AG09319 (cell line): ENCODE data around the gene WDR27.

Experiments used
- DNase-seq: peaks from one replicate; pipeline ENCODE4 v3.0.0-alpha.2; 2010; ENCODE audit warnings: low read depth; ENCODE audit errors: extremely low read depth
- CTCF ChIP-seq: IDR thresholded peaks from 2 replicates; pipeline ENCODE4 v1.5.1; 2011; ENCODE audit warnings: low read depth, mild to moderate bottlenecking, inconsistent platforms, low read length, moderate library complexity

The WDR27 gene

GRCh38 chr6:169641461-169642085 lies 60.3 kb downstream of the WDR27 start:
- no peak for TF ChIP-seq CTCF
- DNase-seq = no peak

- DNase-seq = no peak
- no peak for TF ChIP-seq CTCF
Observed at GRCh38 chr6:169640983-169641382, 60.8 kb downstream of the WDR27 start.

- TF ChIP-seq CTCF = peak; percentile 32
- no peak for DNase-seq
Observed at GRCh38 chr6:169640351-169640852, 61.4 kb downstream of the WDR27 start.

GRCh38 chr6:169639653-169640278 lies 62.1 kb downstream of the WDR27 start:
- no peak for DNase-seq
- no peak for TF ChIP-seq CTCF

GRCh38 chr6:169638915-169639314 lies 62.9 kb downstream of the WDR27 start:
- no peak for DNase-seq
- TF ChIP-seq CTCF = no peak

GRCh38 chr6:169638388-169638787 lies 63.4 kb downstream of the WDR27 start:
- TF ChIP-seq CTCF = no peak
- no peak for DNase-seq

GRCh38 chr6:169635345-169635744 lies 66.5 kb downstream of the WDR27 start:
- DNase-seq = no peak
- TF ChIP-seq CTCF = no peak
